GM21381 (cell line): ENCODE results near the gene SHROOM2.

ENCODE experiments used
- ATAC-seq: cut with Tn5 transposase; IDR thresholded peaks from one replicate; pipeline ENCODE4 v1.9.1; 2021; ENCODE audit warnings: mild to moderate bottlenecking, moderate library complexity; ENCODE audit not compliant: unreplicated experiment

Gene SHROOM2

GRCh38 chrX:9890681-9891091 is 104.5 kb downstream of the SHROOM2 start:
- ATAC-seq, result no peak

GRCh38 chrX:9895225-9895912 is 109.1 kb downstream of the SHROOM2 start:
- no peak for ATAC-seq

GRCh38 chrX:9897761-9898161 is 111.5 kb downstream of the SHROOM2 start:
- ATAC-seq, result no peak

- ATAC-seq, result no peak
Observed at GRCh38 chrX:9899640-9900111, 113.4 kb downstream of the SHROOM2 start.

- no peak for ATAC-seq
Observed at GRCh38 chrX:9902656-9903055, 116.4 kb downstream of the SHROOM2 start.

GRCh38 chrX:9903146-9903545 is 116.9 kb downstream of the SHROOM2 start:
- no peak for ATAC-seq

- ATAC-seq, result no peak
Observed at GRCh38 chrX:9905288-9905687, 119.1 kb downstream of the SHROOM2 start.

- ATAC-seq, result no peak
Observed at GRCh38 chrX:9905721-9906120, 119.5 kb downstream of the SHROOM2 start.

- no peak for ATAC-seq
Observed at GRCh38 chrX:9906919-9907318, 120.7 kb downstream of the SHROOM2 start.

GRCh38 chrX:9907645-9908387 is 121.6 kb downstream of the SHROOM2 start:
- ATAC-seq, result no peak

- no peak for ATAC-seq
Observed at GRCh38 chrX:9909254-9909653, 123.0 kb downstream of the SHROOM2 start.

GRCh38 chrX:9911487-9911886 is 125.3 kb downstream of the SHROOM2 start:
- no peak for ATAC-seq

GRCh38 chrX:9912351-9913145 is 126.3 kb downstream of the SHROOM2 start:
- no peak for ATAC-seq

GRCh38 chrX:9913146-9913433 is 126.9 kb downstream of the SHROOM2 start:
- no peak for ATAC-seq

- no peak for ATAC-seq
Observed at GRCh38 chrX:9917861-9918260, 131.6 kb downstream of the SHROOM2 start.

- ATAC-seq, result no peak
Observed at GRCh38 chrX:9919632-9920172, 133.5 kb downstream of the SHROOM2 start.

GRCh38 chrX:9921407-9921806 is 135.2 kb downstream of the SHROOM2 start:
- no peak for ATAC-seq

GRCh38 chrX:9923357-9923756 is 137.1 kb downstream of the SHROOM2 start:
- no peak for ATAC-seq

- ATAC-seq, result no peak
Observed at GRCh38 chrX:9926002-9926401, 139.8 kb downstream of the SHROOM2 start.

- ATAC-seq, result no peak
Observed at GRCh38 chrX:9927698-9928482, 141.7 kb downstream of the SHROOM2 start.

GRCh38 chrX:9935436-9935835 is 149.2 kb downstream of the SHROOM2 start:
- ATAC-seq, result no peak
